SK-N-MC (cell line): ENCODE results near the gene PACS1.

Experiments used
- EZH2 ChIP-seq: fragments of 200-600 bp; sonication (generic); IDR thresholded peaks from one replicate; pipeline ENCODE4 v1.6.1; 2017; ENCODE audit warnings: antibody characterized with exemption
- FOXP2 ChIP-seq: optimal IDR thresholded peaks from 2 replicates; pipeline ENCODE3; 2011; ENCODE audit warnings: mild to moderate bottlenecking, moderate library complexity; ENCODE audit not compliant: insufficient read depth; ENCODE audit errors: extremely low read length, control extremely low read depth
- POLR2AphosphoS5 ChIP-seq: IDR thresholded peaks from 2 replicates; pipeline ENCODE4 v1.6.1; 2012; ENCODE audit warnings: mild to moderate bottlenecking, low read depth, low read length, borderline replicate concordance

DNA sequence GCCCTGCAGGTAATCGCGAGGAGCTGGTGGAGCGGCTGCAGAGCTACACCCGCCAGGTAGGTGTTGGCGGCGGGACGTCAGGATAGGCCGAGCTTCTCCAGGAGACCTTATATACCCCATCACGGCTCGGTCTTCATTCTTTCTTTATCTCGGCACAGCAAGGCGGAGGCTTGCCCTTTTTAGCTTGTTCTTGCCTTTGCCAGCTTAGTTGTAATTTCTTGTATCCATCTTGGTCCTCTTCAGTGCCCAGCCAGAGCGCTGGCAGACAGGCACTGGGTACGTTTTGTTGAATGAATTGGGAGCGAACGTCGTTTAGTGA, 17.4 kb upstream of the PACS1 start:
- no peak for TF ChIP-seq EZH2
- no peak for TF ChIP-seq POLR2AphosphoS5
- no peak for TF ChIP-seq FOXP2
